VCaP (cell line): ENCODE measurements around the gene CTNNA3.

Experiments used
- H3K27ac ChIP-seq: fragments of 450-650 bp; 2 replicates; pipeline ENCODE4 v1.5.1; 2017
- TF ChIP-seq, protein P1 (sequence below): fragments of 450-650 bp; conservative IDR thresholded peaks from 2 replicates; pipeline ENCODE4 v1.5.1; 2017; ENCODE audit warnings: mild to moderate bottlenecking, moderate library complexity

CTNNA3 gene

GRCh38 chr10:66587680-66588050 lies 1108.3 kb downstream of the CTNNA3 start:
- no peak overlapping the region for H3K27ac ChIP-seq
- TF ChIP-seq, protein P1, sequence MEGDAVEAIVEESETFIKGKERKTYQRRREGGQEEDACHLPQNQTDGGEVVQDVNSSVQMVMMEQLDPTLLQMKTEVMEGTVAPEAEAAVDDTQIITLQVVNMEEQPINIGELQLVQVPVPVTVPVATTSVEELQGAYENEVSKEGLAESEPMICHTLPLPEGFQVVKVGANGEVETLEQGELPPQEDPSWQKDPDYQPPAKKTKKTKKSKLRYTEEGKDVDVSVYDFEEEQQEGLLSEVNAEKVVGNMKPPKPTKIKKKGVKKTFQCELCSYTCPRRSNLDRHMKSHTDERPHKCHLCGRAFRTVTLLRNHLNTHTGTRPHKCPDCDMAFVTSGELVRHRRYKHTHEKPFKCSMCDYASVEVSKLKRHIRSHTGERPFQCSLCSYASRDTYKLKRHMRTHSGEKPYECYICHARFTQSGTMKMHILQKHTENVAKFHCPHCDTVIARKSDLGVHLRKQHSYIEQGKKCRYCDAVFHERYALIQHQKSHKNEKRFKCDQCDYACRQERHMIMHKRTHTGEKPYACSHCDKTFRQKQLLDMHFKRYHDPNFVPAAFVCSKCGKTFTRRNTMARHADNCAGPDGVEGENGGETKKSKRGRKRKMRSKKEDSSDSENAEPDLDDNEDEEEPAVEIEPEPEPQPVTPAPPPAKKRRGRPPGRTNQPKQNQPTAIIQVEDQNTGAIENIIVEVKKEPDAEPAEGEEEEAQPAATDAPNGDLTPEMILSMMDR, result no peak

DNA sequence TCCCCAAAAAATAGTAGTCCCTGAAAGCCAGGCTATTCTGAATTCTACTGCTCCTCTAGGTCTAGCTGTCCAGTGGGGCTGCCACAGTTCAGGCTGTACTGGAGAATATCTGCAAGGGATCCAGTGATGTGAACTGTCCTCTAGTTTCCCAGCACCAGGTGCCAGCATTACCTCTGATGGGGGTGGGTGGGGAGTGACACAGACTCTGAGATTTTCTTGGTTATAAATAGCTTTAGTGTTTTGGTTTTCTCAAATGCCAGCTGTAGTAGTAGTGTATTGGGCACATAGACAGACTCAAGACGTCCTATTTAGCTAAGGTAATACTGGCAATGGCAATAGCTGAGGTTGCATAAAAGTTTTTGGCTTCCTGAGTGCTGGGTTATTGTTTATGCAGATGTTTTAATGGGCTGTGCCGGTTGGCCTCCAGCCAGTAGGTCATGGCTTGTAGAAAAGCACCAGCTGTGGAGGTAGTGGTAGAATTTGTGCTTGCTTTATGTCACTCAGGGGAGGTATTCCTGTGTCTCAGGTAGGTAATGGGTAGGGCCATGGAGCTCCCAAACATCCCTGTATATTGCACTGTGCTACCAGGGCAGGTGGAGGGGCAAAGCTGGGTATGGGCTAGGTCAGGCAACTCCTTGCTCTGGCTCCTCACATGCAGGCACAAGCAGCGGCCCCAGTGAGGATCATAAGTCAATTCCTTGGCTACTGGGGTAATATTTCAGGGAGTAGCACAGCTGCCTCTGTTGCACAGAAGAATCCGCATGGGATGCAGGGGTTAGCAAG lies 1108.9 kb downstream of the CTNNA3 start:
- TF ChIP-seq, protein P1, result no peak
- no peak overlapping the region for H3K27ac ChIP-seq

DNA sequence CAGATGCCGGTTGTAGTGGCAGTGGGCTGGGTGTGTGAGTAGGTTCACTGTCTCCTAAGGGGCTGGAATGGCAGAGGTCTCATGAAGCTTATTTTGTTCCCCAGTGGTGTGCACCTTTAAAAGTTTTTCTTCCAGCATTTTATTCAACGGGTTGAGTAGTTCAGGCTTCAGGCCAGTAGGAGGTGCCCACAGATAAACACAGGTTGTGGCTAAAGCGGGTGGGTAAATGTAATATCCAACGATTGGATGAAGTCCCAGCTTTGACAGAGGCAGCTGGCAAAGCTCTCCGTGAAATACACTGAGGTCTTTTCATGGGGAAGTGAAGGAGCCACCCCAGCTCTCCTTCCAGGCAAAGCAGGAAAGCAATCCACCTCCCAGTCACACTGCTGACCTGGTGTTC lies 1109.9 kb downstream of the CTNNA3 start:
- H3K27ac ChIP-seq, result no peak overlapping the region
- TF ChIP-seq, protein P1, result no peak

- TF ChIP-seq, protein P1, result no peak
Observed at GRCh38 chr10:66575251-66575855, 1120.6 kb downstream of the CTNNA3 start.

GRCh38 chr10:66572700-66573099 lies 1123.3 kb downstream of the CTNNA3 start:
- H3K27ac ChIP-seq, result no peak overlapping the region
- TF ChIP-seq, protein P1, result no peak

More at GRCh38 chr10:66575251-66575855, 1120.6 kb downstream of the CTNNA3 start:
- H3K27ac ChIP-seq, result no peak overlapping the region

GRCh38 chr10:66565999-66566398 lies 1130.0 kb downstream of the CTNNA3 start:
- TF ChIP-seq, protein P1, result no peak
- no peak overlapping the region for H3K27ac ChIP-seq

GRCh38 chr10:66564287-66564686 lies 1131.7 kb downstream of the CTNNA3 start:
- H3K27ac ChIP-seq, result no peak overlapping the region
- TF ChIP-seq, protein P1, result no peak
